AML-193 (cell line): ENCODE data around the gene MAPKAPK5.
"Not testable (repeated sequence)": the region's sequence is repeated elsewhere in the genome, so short reads cannot be mapped to it uniquely, and the experiment has no call there.

Source experiments
- DNase-seq, 2 experiments: peaks; one replicate each; lab custom pipeline; 2025; lab: John Stamatoyannopoulos, UW

MAPKAPK5 gene

GRCh38 chr12:111886662-111887545 is 44.9 kb downstream of the MAPKAPK5 start:
- no peak for DNase-seq

GRCh38 chr12:111887926-111888745 is 46.1 kb downstream of the MAPKAPK5 start:
- no peak for DNase-seq

GRCh38 chr12:111893287-111893686 is 51.3 kb downstream of the MAPKAPK5 start:
- DNase-seq, result no peak

- DNase-seq, result no peak
Measured at GRCh38 chr12:111894556-111894955, 52.5 kb downstream of the MAPKAPK5 start.

GRCh38 chr12:111901182-111901581 is 59.2 kb downstream of the MAPKAPK5 start:
- DNase-seq, result no peak

- DNase-seq, result no peak
Measured at GRCh38 chr12:111904446-111904975, 62.5 kb downstream of the MAPKAPK5 start.

GRCh38 chr12:111905502-111905901 is 63.5 kb downstream of the MAPKAPK5 start:
- DNase-seq, result no peak

- DNase-seq, result no peak
Measured at GRCh38 chr12:111907740-111908139, 65.7 kb downstream of the MAPKAPK5 start.

- DNase-seq, result no peak
Measured at GRCh38 chr12:111925171-111925570, 83.1 kb downstream of the MAPKAPK5 start.

- no peak for DNase-seq
Measured at GRCh38 chr12:111926631-111927030, 84.6 kb downstream of the MAPKAPK5 start.

GRCh38 chr12:111927346-111927745 is 85.3 kb downstream of the MAPKAPK5 start:
- DNase-seq, result no peak

GRCh38 chr12:111932241-111932640 is 90.2 kb downstream of the MAPKAPK5 start:
- DNase-seq, result no peak

- no peak for DNase-seq
Measured at GRCh38 chr12:111936869-111937268, 94.8 kb downstream of the MAPKAPK5 start.

GRCh38 chr12:111937429-111937828 is 95.4 kb downstream of the MAPKAPK5 start:
- DNase-seq, result no peak

- DNase-seq, result no peak
Measured at GRCh38 chr12:111942557-111942956, 100.5 kb downstream of the MAPKAPK5 start.

- DNase-seq, result no peak
Measured at GRCh38 chr12:111943929-111944328, 101.9 kb downstream of the MAPKAPK5 start.

GRCh38 chr12:111950961-111951676 is 109.1 kb downstream of the MAPKAPK5 start:
- DNase-seq, result not testable (repeated sequence)
